ENCODE data around the gene INO80. TPM values are rescaled to one million over a fixed set of nuclear protein-coding genes. Genes with fewer than 3 reads are reported as not detected.

The INO80 gene
- total RNA-seq, 1 donor from 2014 or later: 20.6 TPM

DNA sequence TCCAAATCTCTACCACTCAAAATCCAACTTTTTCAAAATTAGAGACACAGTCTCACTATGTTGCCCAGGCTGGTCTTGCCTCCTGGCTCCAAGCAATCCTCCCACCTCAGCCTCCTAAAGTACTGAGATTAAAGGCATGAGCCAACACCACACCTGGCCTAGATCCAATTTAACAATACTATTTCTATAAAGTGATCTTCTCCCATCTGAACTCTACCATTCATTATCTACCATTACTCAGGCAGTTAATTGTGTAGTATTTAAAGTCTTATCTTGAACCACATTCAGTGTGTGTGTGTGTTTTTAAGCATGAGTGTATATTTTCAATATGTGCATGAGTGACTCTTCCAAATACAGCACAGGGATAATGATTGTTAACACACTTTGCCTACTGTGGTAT is 77.0 kb downstream of the INO80 start:
- no peak for ATAC-seq

DNA sequence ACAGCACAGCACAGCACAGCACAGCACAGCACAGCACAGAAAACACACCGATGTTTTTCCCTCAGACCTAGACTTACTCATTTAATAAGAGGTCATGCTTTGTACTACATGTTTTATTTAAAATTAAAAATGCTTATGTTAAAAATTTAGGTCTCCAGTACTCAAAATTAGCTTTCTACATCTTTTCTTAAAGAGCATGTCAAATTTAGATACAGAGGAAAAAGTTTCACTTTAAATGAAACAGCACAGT is 84.1 kb downstream of the INO80 start:
- ATAC-seq: no peak

DNA sequence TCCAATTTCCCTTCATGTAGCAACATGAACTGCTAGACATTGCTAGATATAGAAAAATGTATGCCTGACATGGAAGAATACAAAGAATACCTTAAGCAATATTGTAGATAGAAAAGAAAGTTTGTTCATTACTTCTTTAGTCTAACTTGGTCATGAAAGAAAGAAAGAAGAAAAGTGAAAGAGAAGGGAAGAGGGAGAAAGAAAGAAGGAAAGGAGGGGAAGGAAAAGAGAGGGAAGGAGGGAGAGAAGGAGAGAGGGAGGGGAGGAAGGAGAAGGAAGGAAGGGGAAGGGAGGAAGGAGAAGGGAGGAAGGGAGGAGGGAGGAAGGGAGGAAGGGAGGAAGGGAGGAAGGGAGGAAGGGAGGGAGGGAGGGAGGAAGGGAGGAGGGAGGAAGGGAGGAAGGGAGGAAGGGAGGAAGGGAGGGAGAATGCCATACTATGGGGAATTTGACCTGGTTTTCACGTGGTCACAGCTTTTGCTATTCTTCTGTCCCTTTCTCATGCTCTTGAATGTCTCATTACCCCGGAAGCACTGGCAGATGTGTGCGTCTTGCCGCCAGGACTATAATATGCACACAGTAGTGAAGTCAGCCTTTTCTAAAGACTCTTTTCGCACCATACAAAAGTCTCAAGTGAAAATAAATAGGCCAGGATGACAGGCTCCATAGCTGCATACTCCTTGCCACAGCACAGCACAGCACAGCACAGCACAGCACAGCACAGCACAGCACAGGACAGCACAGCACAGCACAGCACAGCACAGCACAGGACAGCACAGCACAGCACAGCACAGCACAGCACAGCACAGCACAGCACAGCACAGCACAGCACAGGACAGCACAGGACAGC is 84.6 kb downstream of the INO80 start:
- no peak for ATAC-seq

DNA sequence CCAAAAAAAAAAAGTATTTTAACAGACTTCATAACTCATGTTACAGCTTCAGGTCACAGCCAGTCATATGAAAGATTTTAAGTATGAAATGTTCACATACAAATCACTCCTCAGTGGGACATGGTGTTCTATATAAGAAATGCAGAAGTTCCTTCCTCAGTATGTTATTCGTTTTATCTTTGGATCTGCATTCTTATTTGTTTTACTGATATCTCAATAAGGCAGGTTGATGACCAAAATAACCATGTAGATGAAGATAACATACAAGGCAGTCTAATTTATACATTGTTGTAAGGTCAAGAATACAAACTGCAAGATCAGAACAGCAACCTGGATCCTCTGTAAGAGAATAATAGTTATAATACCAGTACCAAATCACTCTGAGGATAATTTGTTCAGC is 87.2 kb downstream of the INO80 start:
- ATAC-seq: no peak

DNA sequence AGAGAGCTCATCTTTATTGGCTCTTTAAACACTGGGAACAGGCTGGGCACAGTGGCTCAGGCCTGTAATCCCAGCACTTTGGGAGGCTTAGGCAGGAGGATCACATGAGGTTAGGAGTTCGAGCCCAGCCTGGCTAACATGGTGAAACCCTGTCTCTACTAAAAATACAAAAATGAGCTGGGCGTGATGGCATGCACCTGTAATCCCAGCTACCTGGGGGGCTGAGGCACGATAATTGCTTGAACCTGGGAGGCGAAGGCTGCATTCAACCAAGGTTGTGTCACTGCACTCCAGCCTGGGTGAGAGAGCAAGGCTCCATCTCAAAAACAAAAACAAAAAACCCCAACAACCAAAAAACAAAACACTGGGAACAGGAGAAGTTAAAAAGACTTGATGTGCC is 90.7 kb downstream of the INO80 start:
- ATAC-seq: no peak

DNA sequence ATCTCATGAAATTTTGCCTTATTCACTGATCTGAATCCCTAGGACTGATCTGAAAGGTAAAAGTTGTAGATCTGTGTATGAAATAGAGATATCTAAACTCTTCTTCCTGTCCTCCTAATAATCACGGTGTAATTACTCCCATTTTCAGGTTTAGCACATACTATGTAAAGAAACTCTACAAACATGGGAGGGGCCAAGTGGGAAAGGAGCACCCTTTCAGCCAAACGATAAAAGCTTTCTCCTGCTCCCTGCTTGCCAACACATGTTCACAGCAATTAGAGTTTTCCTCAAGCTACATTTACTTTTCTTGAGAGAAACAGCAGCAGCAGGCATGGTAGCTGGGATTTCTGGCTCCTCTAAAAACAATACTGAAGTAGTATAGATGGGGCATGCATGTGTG is 91.2 kb downstream of the INO80 start:
- ATAC-seq: no peak

DNA sequence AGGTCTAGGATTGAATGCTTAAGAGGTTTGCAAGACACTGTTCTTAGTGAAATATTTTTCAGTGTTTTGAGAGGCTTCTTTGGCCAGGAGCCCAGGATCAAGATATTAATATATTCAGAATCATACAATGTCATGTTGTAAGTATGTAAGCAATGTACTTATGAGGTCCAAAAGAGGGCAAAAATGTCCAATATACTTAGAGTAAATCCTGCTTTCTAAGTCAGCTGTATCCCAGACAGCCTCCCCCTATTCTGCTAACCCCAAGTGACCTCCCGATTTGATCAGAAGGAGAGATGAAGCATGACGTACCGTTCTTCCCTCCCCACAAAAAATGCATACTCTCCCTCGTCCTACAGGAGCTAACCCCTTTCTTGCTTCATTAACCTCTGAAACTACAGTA is 91.9 kb downstream of the INO80 start:
- no peak for ATAC-seq

DNA sequence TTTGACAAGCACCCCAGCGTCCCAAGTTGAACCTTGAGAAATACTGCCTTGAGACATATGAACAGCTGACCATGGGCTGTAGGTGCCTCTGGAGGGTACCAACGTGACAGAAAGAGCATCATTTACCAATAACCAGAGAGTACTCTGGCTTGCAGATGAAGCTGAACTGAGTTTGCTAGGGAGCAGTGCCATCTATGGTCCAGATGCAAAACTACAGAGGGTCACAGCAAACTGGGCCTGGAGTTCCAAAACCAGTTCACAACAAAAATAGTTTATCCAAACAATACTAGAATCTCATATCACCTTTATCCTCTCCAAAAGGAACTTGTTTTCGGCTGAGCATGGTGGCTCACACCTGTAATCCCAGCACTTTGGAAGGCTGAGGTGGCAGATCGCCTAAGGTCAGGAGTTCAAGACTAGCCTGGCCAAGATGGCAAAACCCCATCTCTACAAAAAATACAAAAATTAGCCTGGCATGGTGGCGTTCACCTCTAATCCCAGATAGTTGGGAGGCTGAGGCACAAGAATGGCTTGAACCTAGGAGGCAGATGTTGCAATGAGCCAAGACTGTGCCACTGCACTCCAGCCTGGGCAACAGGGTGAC is 93.5 kb downstream of the INO80 start:
- ATAC-seq: peak; percentile 56

DNA sequence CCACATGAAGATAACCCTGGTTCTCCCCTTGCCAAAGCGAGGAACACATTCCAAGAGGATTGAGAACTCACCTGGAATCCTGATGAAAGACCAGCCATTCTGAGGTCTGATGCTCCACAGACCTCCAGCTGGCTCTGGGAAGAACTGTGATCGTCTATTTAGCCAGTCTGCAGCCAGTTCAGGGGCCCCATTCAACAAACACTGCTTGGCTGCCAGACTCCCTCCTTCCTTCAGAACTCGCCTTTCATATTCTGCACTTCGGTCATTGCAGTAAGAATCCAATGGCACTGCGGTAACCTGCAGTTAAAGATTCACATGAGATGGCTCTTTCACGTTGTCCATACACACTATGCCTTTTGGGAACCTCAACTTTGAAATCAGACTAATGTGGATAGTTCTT is 95.3 kb downstream of the INO80 start:
- no peak for ATAC-seq

DNA sequence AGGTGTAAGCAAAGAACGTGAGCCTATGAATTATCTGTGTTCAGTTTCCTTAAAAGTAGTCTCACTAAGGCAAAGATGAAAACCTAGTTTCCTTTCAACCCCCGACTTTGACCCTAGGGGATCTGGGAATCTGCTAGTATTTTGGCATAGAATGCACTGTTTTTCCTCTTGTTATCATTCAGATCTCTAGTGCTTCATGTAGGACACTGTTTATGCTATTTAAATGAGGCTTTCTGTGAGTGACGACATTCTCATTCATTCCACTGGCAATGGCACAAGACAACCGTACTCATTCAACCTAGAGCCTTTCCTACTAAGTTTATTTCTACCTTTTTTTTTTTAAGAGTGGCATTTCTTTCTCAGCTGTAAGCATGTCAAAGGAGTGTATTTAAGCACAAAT is 95.8 kb downstream of the INO80 start:
- ATAC-seq: no peak

DNA sequence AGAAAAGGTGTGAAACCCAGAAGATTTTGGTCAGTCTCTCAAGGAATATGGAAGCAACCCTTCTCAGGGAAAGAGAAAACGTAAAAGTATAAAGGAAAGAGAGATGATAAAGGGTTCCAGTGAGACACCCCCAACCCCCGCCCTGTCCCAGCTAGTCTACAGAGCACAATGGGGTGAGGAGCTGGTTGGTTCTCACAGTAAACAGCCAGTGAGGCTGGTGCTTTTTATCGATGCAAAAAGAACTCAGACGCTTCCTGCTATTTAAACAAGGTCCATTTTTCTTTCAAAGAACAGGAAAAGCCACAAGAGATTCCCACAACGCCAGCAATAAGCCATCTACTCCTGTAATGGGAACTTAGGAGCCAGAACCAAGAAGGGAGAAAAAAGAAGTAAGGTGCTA is 96.9 kb downstream of the INO80 start:
- ATAC-seq: no peak

DNA sequence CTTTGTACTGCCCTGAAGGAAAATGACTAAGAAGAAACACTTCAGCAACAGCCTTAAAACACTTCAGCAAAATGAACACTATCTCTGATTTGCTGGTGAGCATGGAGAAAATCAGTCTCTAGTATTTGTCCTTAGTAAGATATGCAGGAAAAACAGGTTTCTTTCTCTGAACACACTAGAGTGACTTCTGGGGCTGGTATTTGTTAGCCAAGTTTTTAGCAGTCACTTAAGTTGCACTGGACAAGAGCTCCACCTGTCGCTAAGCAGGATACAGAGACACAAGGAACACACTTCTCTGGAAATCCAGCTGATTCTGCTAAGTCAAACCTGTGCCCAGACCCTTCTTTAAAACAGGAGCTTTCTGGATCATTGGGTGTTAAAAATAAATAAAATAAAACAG is 97.5 kb downstream of the INO80 start:
- ATAC-seq: peak; percentile 93

DNA sequence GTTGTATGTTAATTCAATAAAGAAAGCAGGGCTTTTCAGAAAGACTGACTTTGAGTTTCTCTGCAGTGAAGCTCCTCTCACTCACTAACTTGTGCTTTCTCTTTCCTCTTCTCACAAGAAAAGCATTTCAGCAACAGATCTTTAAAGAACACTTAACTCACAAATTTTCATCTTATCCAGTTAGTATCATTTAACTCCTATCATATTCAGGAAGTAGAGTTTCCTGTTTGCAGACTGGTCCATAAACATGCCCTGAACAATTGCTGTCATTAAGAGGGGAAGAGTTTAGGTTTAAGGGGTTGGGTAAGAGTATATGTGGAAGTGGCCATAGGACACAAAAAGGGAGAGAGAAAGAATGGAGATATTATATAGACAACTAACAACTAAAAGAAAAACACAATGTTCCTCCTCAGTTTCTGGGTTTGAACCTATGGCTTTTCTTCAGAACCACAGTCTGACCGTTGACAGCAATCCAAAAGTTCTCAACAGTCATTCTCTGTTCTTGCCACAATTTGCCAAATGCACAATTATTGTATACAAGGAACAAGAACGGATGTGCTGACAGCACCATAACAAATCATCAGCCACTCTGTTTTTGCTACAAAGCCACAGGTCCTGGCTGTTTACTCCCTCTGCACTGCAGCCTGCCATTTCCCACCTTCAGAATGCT is 98.9 kb downstream of the INO80 start:
- ATAC-seq: no peak

DNA sequence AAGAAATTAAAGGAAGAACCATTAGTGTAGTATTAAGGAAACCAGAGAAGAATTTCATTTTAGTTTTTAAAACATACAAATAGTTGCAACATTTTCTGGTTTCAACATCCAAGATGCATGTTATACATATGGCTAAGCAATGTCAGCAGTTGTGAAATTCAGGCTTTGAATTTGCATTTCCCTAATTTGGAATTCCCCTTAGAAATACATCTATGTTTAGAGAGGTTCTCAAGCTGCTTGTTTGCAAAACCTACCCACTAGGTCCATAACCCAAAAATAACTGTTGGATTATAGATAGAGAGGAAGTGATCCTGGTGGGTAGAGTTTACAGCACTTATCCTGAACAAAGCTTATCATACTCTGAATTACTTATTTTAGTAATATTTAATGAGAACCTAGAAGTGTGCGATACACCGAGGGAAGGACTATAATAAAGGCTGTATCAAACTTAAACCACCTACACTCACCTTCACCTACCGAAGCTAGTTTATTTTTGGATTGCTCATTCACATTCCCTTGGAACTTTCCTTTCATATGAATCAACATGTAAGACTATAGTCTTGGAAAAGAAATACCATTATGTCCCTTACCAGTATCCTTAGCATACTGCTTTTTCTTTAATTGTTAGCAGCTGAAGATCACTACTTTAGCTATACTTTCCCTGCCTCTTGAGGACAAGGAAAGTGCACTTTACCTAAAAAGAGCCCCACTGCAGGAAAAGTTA is 102.2 kb downstream of the INO80 start:
- ATAC-seq: no peak

DNA sequence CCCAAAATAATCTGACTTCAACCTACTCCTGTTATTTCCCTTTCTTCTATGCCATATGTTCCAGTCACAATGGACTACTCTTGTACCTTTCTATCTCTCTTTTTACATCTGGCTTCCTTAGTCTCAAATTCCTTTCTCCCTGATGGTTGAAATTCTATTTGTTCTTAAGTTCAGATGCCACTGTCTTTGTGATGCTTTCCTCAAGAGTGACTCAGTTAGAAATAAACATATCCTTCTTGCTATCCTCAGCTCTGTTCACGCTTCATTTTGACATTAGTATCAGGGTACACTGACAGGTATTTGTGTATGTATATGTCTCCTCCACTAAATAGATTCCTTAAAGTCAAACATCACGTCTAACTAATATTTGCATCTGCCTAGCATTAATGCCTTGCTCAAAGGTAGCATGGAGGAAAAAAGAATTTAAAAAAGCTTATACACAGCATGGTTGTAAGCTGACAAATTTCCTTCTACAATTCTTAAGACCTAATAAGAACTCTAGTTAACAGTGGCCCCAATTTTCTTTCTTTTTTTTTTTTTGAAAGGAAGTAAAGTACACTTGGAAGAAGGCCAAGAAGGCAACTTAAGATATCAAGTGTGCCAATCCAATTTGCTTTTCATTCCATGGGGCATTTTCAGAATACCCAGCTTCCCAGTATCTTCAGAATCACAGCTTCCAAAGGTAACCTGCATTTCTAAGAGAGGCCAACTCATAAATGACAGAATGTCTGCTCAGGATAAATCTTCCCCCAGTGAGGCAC is 104.8 kb downstream of the INO80 start:
- no peak for ATAC-seq

DNA sequence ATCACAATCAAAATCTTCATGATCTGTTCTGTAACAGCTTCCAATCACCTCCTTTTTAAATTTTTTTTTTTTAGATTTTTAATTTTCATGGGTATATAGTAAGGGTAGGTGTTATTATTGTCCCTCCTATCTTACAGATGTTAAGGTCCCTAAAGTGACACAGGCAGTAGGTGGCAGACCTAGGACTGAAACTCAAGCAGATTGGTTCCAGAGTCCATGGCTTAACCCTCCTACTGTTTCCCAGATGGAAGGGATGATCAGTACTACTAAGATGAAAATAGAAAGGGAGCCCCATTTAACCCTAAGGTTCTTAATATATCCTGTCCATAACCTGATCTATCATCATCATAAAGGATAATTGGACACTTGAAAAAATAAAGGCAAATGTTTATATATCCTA is 105.7 kb downstream of the INO80 start:
- no peak for ATAC-seq

DNA sequence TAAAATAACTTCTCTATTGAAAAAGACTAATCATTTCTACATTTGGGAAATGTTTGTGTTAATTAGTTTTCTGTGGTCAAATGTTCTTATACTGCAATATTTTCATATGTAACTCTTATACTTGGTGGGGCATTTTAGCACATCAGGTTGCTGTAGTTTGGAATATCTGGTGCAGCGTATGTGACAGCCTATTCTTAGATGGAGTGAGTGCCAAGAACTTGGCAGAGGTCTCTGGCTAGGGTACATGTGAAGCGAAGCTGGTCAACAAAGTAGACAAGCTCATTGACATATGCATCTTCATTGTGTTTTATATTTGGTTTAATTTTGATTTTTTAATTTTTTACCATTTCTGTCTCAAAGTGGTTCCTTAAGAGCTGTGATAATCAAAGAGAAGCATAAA is 109.6 kb downstream of the INO80 start:
- no peak for ATAC-seq

DNA sequence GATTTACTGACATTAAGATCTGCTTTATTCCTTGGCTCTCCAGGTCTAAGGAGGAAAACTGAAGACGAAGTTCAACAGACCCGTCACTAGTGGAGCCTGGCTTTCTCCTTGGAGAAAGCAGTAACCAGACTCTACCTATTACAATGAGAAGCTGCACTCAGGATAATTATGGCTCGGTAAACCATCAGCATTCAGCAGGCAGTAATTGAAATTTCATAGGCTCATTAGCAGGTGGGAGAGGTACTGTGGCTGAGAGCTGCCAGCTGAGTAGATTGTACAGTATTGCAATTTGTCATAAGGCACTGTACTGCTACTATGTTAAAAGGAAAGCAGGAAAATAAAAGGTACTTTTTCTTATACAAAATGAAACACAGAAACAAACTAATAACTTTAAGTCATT is 111.6 kb downstream of the INO80 start:
- no peak for ATAC-seq

DNA sequence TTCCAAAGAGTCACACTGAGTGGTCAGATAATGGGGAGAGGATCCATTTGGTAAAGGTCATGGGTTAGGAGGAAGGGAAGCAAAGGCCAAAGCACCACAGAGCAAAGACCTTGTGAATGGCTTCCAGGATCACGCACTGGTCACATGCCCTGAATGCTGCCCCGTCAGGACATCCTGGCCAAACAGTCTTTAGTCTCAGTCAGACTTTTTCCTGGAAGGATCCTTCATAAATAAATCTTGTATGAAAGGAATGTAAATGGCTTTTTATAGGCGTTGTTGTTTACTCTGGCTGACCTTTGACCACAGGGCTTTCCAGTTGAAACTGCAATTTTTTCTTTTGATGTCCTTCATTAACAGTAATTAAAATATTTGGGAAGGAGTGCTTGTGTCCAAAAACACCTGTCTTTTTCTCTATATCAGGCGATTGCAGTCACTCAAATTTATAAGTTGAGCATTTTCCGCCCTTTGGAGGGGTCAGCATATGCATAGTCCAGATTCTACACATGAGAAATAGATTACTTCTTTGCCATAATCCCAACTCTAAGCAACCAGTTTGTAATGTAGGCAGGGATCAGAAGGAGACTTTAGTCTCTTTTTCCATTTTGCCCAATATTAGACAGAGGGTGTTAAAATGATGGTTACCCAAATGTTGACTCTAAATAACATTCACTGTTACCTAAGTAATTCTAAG is 114.4 kb downstream of the INO80 start:
- no peak for ATAC-seq

DNA sequence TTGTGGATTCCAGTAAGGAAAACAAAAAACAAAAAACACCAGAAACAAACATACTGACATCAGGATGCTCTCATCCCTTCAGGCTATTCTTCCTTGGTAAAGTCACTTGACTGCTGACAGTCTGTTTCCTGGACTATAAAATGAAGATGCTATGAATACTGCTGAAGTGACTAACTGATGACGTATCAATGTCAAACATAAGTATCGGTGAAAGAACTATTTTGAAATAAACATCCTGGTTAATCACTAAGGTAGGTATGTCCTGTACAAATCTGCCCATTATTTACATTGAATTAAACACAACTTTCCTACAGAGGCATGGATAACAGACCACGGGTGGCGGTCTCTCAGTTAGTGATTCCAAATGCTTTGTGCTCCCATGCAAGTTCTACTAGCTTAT is 116.9 kb downstream of the INO80 start:
- peak; percentile 73 for ATAC-seq

DNA sequence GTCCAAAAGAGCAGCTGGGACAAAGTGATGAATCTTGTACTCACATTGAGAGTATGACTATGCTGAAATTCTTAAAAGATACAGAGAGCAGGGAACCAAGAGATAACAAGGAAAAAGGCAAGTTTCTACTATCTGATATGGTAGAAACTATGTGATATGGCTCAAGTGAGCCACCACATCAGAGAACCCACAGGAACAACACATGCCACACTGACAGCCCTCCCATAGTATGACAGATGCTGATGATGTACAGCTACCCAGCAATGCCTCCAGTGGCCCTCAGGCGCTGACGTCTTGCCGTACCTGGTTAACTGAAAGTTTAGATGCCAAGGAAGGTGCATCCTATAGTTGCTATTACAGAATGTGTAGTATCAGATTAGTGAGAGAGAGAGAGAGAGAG is 120.4 kb downstream of the INO80 start:
- ATAC-seq: no peak

DNA sequence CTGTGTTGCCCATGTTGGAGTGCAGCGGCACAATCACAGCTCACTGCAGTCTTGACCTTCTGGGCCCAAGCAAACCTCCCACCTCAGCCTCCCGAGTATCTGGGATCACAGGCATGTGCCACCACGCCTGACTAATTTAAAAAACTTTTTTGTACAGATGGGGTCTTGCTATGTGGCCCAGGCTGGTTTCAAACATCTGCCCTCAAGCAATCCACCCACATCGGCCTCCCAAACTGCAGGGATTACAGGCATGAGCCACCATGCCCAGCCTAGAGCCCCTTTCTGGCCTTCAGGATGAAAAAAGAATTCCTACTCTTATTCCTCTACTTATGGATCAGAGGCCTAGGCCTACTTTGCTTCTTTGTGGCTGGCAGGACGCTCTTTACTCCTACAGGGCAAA is 123.3 kb downstream of the INO80 start:
- no peak for ATAC-seq

Measured in esophagus mucosa (tissue), 1 donor.